ENCODE results near the gene LDLRAD1. TPM values are rescaled to one million over a fixed set of nuclear protein-coding genes. Genes with fewer than 3 reads are reported as not detected.

Gene LDLRAD1
- total and polyA plus RNA-seq, 2 of the 13 experiments (the other 11 are each of a cell fraction or from before 2014, with no cell fraction given), result 2.5 to 14.0 TPM

DNA sequence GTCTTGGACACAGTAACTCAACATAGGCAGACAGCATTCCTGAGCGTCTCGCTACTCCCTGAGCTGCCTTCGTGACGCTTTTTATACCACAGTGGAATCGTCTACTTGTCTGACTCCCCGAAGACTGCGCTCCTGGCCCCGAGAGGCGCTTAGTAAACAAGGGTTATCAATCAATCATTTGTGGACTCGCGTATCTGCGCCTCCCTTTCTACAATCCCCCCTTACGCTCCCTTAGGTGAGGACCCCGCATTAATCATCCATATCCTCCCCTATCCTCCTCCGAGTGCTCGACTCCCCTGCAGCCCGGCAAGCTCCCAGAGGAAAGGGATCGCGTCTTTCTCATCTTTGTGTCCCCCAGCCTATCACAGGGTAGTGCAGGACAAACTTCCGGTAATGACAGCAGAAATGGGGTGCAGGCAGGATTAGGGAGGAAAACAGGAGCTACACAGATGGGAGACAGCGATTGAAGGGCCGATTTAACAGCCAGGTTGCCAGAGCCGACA is 34.5 kb upstream of the LDLRAD1 start (continued):
- no peak for TF ChIP-seq PAWR (CRISPR knock-in tag; IDR thresholded peaks at IDR 0.05; ENCODE audit: borderline replicate concordance)
- no peak for TF ChIP-seq BRD4 (CRISPR knock-in tag; IDR thresholded peaks at IDR 0.05)
- TF ChIP-seq LCORL (IDR thresholded peaks at IDR 0.05), result no peak
- no peak for TF ChIP-seq LCORL (CRISPR knock-in tag; IDR thresholded peaks at IDR 0.05)
- TF ChIP-seq TMF1 (CRISPR knock-in tag; IDR thresholded peaks at IDR 0.05; ENCODE audit: low read depth), result no peak
- TF ChIP-seq ZNF550 (CRISPR knock-in tag; IDR thresholded peaks at IDR 0.05; ENCODE audit: borderline replicate concordance), result no peak
- peak; percentile 38; the same call in 1 of the 2 replicates for TF ChIP-seq GATAD1 (CRISPR knock-in tag; IDR thresholded peaks at IDR 0.05)
- TF ChIP-seq SOX13 (IDR thresholded peaks at IDR 0.05), result no peak
- TF ChIP-seq SOX13 (CRISPR knock-in tag; conservative IDR thresholded peaks at IDR 0.05 in 1 of 2, IDR thresholded peaks at IDR 0.05 in 1 of 2), result no peak
- no peak for TF ChIP-seq DPF2 (CRISPR knock-in tag; IDR thresholded peaks at IDR 0.05; ENCODE audit: borderline replicate concordance, low read depth)
- TF ChIP-seq SNRNP70 (IDR thresholded peaks at IDR 0.05; ENCODE audit: low read depth, low read length), result no peak
- no peak for TF ChIP-seq HMG20B (CRISPR knock-in tag; conservative IDR thresholded peaks at IDR 0.05)
- TF ChIP-seq POGZ (CRISPR knock-in tag; IDR thresholded peaks at IDR 0.05), result no peak
- no peak for TF ChIP-seq RFX1 (IDR thresholded peaks at IDR 0.05)
- TF ChIP-seq TARDBP (CRISPR knock-in tag; IDR thresholded peaks at IDR 0.05), result no peak
- 0 out of 2 replicates have a peak, but pooled peaks have one; percentile 21 for TF ChIP-seq FOXK2 (IDR thresholded peaks at IDR 0.05)
- peak; percentile 60 for TF ChIP-seq RBM22 (optimal IDR thresholded peaks at IDR 0.05; ENCODE audit: low read length)
- no peak for TF ChIP-seq ZNF614 (CRISPR knock-in tag; IDR thresholded peaks at IDR 0.05; ENCODE audit: borderline replicate concordance)
- no peak for TF ChIP-seq ATF1 (CRISPR knock-in tag; IDR thresholded peaks at IDR 0.05)
- no peak; the same call in 1 of the 2 replicates for TF ChIP-seq ZBTB10 (CRISPR knock-in tag; IDR thresholded peaks at IDR 0.05; ENCODE audit: borderline replicate concordance)
- no peak for TF ChIP-seq POLR2AphosphoS2 (IDR thresholded peaks at IDR 0.05; ENCODE audit: low read depth, low read length)
- TF ChIP-seq ZNF564 (CRISPR knock-in tag; IDR thresholded peaks at IDR 0.05), result no peak
- TF ChIP-seq ZFP90 (CRISPR knock-in tag; IDR thresholded peaks at IDR 0.05; ENCODE audit: borderline replicate concordance), result no peak
- TF ChIP-seq XBP1 (CRISPR knock-in tag; IDR thresholded peaks at IDR 0.05), result no peak
- TF ChIP-seq GLI4 (CRISPR knock-in tag; IDR thresholded peaks at IDR 0.05; ENCODE audit: borderline replicate concordance), result 0 out of 2 replicates have a peak, but pooled peaks have one; percentile 63
- no peak for TF ChIP-seq TRIM24 (CRISPR knock-in tag; IDR thresholded peaks at IDR 0.05)
- no peak for TF ChIP-seq ZNF772 (CRISPR knock-in tag; IDR thresholded peaks at IDR 0.05)
- no peak for TF ChIP-seq SMC3 (IDR thresholded peaks at IDR 0.05; ENCODE audit: low read length)
- TF ChIP-seq DNMT1 (CRISPR knock-in tag; IDR thresholded peaks at IDR 0.05), result 0 out of 2 replicates have a peak, but pooled peaks have one; percentile 63
- TF ChIP-seq, protein P1, sequence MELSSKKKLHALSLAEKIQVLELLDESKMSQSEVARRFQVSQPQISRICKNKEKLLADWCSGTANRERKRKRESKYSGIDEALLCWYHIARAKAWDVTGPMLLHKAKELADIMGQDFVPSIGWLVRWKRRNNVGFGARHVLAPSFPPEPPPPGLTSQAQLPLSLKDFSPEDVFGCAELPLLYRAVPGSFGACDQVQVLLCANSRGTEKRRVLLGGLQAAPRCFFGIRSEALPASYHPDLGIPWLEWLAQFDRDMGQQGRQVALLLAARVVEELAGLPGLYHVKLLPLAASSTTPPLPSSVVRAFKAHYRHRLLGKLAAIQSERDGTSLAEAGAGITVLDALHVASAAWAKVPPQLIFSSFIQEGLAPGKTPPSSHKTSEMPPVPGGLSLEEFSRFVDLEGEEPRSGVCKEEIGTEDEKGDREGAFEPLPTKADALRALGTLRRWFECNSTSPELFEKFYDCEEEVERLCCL (CRISPR knock-in tag; IDR thresholded peaks at IDR 0.05; ENCODE audit: borderline replicate concordance), result 0 out of 2 replicates have a peak, but pooled peaks have one; percentile 12
- TF ChIP-seq SRSF4 (IDR thresholded peaks at IDR 0.05; ENCODE audit: low read depth, low read length, poor library complexity, severe bottlenecking), result no peak

All from HepG2 (cell line).